ENCODE measurements around the gene DBNDD1.

DBNDD1 gene

GRCh38 chr16:90022209-90023077, 3.2 kb upstream of the DBNDD1 start (continued):
- TF ChIP-seq KLF9 (tag by site-specific recombination; IDR thresholded peaks at IDR 0.05; ENCODE audit: low read depth) (peak; percentile 47; the same call in 1 of the 2 replicates), ZNF184 (tag by site-specific recombination; IDR thresholded peaks at IDR 0.05) (no peak), FEZF1 (tag by site-specific recombination; IDR thresholded peaks at IDR 0.05) (no peak), ZNF391 (tag by site-specific recombination; IDR thresholded peaks at IDR 0.05; ENCODE audit: borderline replicate concordance, low read depth) (no peak), ZSCAN18 (tag by site-specific recombination; IDR thresholded peaks at IDR 0.05) (0 out of 2 replicates have a peak, but pooled peaks have one; percentile 26), ZNF624 (tag by site-specific recombination; IDR thresholded peaks at IDR 0.05) (no peak), ZNF423 (tag by site-specific recombination; IDR thresholded peaks at IDR 0.05) (0 out of 2 replicates have a peak, but pooled peaks have one; percentile 44), ZNF2 (tag by site-specific recombination; IDR thresholded peaks at IDR 0.05) (no peak), ZNF621 (tag by site-specific recombination; IDR thresholded peaks at IDR 0.05) (no peak), HIC1 (tag by site-specific recombination; IDR thresholded peaks at IDR 0.05) (no peak; the same call in 1 of the 2 replicates), ZNF274 (IDR thresholded peaks at IDR 0.05; ENCODE audit: low read length) (no peak), ZNF274 (tag by site-specific recombination; IDR thresholded peaks at IDR 0.05; ENCODE audit: borderline replicate concordance) (no peak), CTCF (tag by site-specific recombination; IDR thresholded peaks at IDR 0.05) (0 out of 2 replicates have a peak, but pooled peaks have one; percentile 11), ZNF24 (tag by site-specific recombination; IDR thresholded peaks at IDR 0.05) (no peak), PRDM4 (tag by site-specific recombination; IDR thresholded peaks at IDR 0.05) (no peak), GLIS1 (tag by site-specific recombination; IDR thresholded peaks at IDR 0.05) (no peak), ZNF548 (tag by site-specific recombination; IDR thresholded peaks at IDR 0.05) (no peak), PRDM1 (tag by site-specific recombination; IDR thresholded peaks at IDR 0.05) (peak; percentile 80), ZNF335 (tag by site-specific recombination; conservative IDR thresholded peaks at IDR 0.05) (peak; percentile 78), ZNF530 (tag by site-specific recombination; IDR thresholded peaks at IDR 0.05; ENCODE audit: low read depth) (no peak), ZNF777 (tag by site-specific recombination; IDR thresholded peaks at IDR 0.05; ENCODE audit: borderline replicate concordance) (no peak), ZSCAN5A (tag by site-specific recombination; IDR thresholded peaks at IDR 0.05) (no peak), IKZF3 (tag by site-specific recombination; IDR thresholded peaks at IDR 0.05) (peak; percentile 75), ZNF133 (tag by site-specific recombination; IDR thresholded peaks at IDR 0.05) (no peak), KLF8 (tag by site-specific recombination; IDR thresholded peaks at IDR 0.05) (peak; percentile 75; the same call in 1 of the 2 replicates), PRDM6 (tag by site-specific recombination; IDR thresholded peaks at IDR 0.05) (no peak), ZNF140 (tag by site-specific recombination; IDR thresholded peaks at IDR 0.05) (no peak), ZNF48 (tag by site-specific recombination; IDR thresholded peaks at IDR 0.05) (no peak), ZNF560 (tag by site-specific recombination; IDR thresholded peaks at IDR 0.05; ENCODE audit: borderline replicate concordance) (no peak)

Measured in HEK293 (cell line).